ENCODE measurements around the gene DHCR7. TPM values are rescaled to one million over a fixed set of nuclear protein-coding genes. Genes with fewer than 3 reads are reported as not detected.

The DHCR7 gene
- polyA plus RNA-seq, 1 donor from 2014 or later = 30.1 TPM

- H3K79me2 ChIP-seq (replicated peaks; ENCODE audit: insufficient read depth, low read length) = no peaks in the 10 kb centered on the region
- no peaks in the 10 kb centered on the region for H3K9me3 ChIP-seq (ENCODE audit: low read length)
- H3F3A ChIP-seq (ENCODE audit: insufficient read depth, low read length, poor library complexity, severe bottlenecking) = no peaks in the 10 kb centered on the region
- H2AFZ ChIP-seq (ENCODE audit: low read depth, low read length) = no peak overlapping the region
- H3K4me3 ChIP-seq (ENCODE audit: low read length) = no peak overlapping the region
- H3K4me2 ChIP-seq (ENCODE audit: low read length) = no peak overlapping the region
- H3K36me3 ChIP-seq (ENCODE audit: insufficient read depth, low read length) = no peaks in the 10 kb centered on the region
- H3K27ac ChIP-seq (ENCODE audit: low read length) = no peak overlapping the region
- H4K20me1 ChIP-seq (ENCODE audit: insufficient read depth) = no peaks in the 10 kb centered on the region
- no peaks in the 10 kb centered on the region for H3K27me3 ChIP-seq (ENCODE audit: insufficient read depth, low read depth, low read length)
- no peak overlapping the region for H3K9ac ChIP-seq (ENCODE audit: low read length)
- no peaks in the 10 kb centered on the region for H3K9me2 ChIP-seq (ENCODE audit: insufficient read depth, low read length)
- TF ChIP-seq MXI1 (conservative IDR thresholded peaks at IDR 0.05; ENCODE audit: poor library complexity, severe bottlenecking) = no peak
- TF ChIP-seq, protein P1, sequence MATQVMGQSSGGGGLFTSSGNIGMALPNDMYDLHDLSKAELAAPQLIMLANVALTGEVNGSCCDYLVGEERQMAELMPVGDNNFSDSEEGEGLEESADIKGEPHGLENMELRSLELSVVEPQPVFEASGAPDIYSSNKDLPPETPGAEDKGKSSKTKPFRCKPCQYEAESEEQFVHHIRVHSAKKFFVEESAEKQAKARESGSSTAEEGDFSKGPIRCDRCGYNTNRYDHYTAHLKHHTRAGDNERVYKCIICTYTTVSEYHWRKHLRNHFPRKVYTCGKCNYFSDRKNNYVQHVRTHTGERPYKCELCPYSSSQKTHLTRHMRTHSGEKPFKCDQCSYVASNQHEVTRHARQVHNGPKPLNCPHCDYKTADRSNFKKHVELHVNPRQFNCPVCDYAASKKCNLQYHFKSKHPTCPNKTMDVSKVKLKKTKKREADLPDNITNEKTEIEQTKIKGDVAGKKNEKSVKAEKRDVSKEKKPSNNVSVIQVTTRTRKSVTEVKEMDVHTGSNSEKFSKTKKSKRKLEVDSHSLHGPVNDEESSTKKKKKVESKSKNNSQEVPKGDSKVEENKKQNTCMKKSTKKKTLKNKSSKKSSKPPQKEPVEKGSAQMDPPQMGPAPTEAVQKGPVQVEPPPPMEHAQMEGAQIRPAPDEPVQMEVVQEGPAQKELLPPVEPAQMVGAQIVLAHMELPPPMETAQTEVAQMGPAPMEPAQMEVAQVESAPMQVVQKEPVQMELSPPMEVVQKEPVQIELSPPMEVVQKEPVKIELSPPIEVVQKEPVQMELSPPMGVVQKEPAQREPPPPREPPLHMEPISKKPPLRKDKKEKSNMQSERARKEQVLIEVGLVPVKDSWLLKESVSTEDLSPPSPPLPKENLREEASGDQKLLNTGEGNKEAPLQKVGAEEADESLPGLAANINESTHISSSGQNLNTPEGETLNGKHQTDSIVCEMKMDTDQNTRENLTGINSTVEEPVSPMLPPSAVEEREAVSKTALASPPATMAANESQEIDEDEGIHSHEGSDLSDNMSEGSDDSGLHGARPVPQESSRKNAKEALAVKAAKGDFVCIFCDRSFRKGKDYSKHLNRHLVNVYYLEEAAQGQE (IDR thresholded peaks at IDR 0.05; ENCODE audit: borderline replicate concordance) = no peak
- TF ChIP-seq SMC3 (conservative IDR thresholded peaks at IDR 0.05; ENCODE audit: poor library complexity) = no peak
- TF ChIP-seq RAD21 (conservative IDR thresholded peaks at IDR 0.05) = no peak
- TF ChIP-seq TAF1 (IDR thresholded peaks at IDR 0.05; ENCODE audit: low read depth) = no peak
- no peak for TF ChIP-seq EP300 (conservative IDR thresholded peaks at IDR 0.05; ENCODE audit: poor library complexity, severe bottlenecking)
- TF ChIP-seq, protein P2, sequence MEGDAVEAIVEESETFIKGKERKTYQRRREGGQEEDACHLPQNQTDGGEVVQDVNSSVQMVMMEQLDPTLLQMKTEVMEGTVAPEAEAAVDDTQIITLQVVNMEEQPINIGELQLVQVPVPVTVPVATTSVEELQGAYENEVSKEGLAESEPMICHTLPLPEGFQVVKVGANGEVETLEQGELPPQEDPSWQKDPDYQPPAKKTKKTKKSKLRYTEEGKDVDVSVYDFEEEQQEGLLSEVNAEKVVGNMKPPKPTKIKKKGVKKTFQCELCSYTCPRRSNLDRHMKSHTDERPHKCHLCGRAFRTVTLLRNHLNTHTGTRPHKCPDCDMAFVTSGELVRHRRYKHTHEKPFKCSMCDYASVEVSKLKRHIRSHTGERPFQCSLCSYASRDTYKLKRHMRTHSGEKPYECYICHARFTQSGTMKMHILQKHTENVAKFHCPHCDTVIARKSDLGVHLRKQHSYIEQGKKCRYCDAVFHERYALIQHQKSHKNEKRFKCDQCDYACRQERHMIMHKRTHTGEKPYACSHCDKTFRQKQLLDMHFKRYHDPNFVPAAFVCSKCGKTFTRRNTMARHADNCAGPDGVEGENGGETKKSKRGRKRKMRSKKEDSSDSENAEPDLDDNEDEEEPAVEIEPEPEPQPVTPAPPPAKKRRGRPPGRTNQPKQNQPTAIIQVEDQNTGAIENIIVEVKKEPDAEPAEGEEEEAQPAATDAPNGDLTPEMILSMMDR (IDR thresholded peaks at IDR 0.05; ENCODE audit: poor library complexity, severe bottlenecking) = no peak
- TF ChIP-seq POLR2AphosphoS5 (IDR thresholded peaks at IDR 0.05) = no peak
- no peak for TF ChIP-seq EZH2 (IDR thresholded peaks at IDR 0.05; ENCODE audit: borderline replicate concordance, insufficient read depth, low read length, poor library complexity, severe bottlenecking)
These were observed 34.7 kb upstream of the DHCR7 start for GRCh38 chr11:71482746-71483364.

DNA sequence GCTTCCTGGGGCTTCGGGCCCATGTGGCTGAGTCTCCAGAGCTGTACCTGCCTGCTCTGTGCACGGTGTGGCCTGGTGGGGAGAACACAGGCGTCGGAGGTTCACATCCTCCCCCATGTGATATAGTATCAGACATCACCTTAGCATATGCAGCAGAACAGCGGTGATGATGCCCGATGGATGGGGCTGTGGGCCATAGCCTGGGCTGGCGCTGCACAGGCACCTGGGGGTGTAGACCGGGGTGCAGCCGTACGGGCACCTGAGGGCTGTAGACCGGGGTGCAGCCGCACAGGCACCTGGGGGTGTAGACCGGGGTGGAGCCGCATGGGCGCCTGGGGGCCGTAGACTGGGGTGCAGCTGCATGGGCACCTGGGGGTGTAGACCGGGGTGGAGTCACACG, 34.0 kb upstream of the DHCR7 start:
- H3K36me3 ChIP-seq (ENCODE audit: insufficient read depth, low read length) = no peaks in the 10 kb centered on the region
- H3K27ac ChIP-seq (ENCODE audit: low read length) = no peak overlapping the region
- no peak overlapping the region for H3K4me2 ChIP-seq (ENCODE audit: low read length)
- TF ChIP-seq, protein P2 (IDR thresholded peaks at IDR 0.05; ENCODE audit: poor library complexity, severe bottlenecking) = no peak
- TF ChIP-seq POLR2AphosphoS5 (IDR thresholded peaks at IDR 0.05) = no peak
- TF ChIP-seq TAF1 (IDR thresholded peaks at IDR 0.05; ENCODE audit: low read depth) = no peak
- no peak for TF ChIP-seq MXI1 (conservative IDR thresholded peaks at IDR 0.05; ENCODE audit: poor library complexity, severe bottlenecking)
- TF ChIP-seq RAD21 (conservative IDR thresholded peaks at IDR 0.05) = no peak
- no peak for TF ChIP-seq EZH2 (IDR thresholded peaks at IDR 0.05; ENCODE audit: borderline replicate concordance, insufficient read depth, low read length, poor library complexity, severe bottlenecking)
- TF ChIP-seq EP300 (conservative IDR thresholded peaks at IDR 0.05; ENCODE audit: poor library complexity, severe bottlenecking) = no peak
- TF ChIP-seq SMC3 (conservative IDR thresholded peaks at IDR 0.05; ENCODE audit: poor library complexity) = no peak
- TF ChIP-seq, protein P1 (IDR thresholded peaks at IDR 0.05; ENCODE audit: borderline replicate concordance) = no peak
- H3K79me2 ChIP-seq (replicated peaks; ENCODE audit: insufficient read depth, low read length) = no peaks in the 10 kb centered on the region
- H2AFZ ChIP-seq (ENCODE audit: low read depth, low read length) = no peak overlapping the region
- H4K20me1 ChIP-seq (ENCODE audit: insufficient read depth) = no peaks in the 10 kb centered on the region
- no peak overlapping the region for H3K4me3 ChIP-seq (ENCODE audit: low read length)
- H3K9ac ChIP-seq (ENCODE audit: low read length) = no peak overlapping the region
- H3K27me3 ChIP-seq (ENCODE audit: insufficient read depth, low read depth, low read length) = no peaks in the 10 kb centered on the region
- no peaks in the 10 kb centered on the region for H3F3A ChIP-seq (ENCODE audit: insufficient read depth, low read length, poor library complexity, severe bottlenecking)
- no peaks in the 10 kb centered on the region for H3K9me3 ChIP-seq (ENCODE audit: low read length)
- H3K9me2 ChIP-seq (ENCODE audit: insufficient read depth, low read length) = no peaks in the 10 kb centered on the region
